Measurements from ENCODE around the gene ATP5MC2.

Gene ATP5MC2

DNA sequence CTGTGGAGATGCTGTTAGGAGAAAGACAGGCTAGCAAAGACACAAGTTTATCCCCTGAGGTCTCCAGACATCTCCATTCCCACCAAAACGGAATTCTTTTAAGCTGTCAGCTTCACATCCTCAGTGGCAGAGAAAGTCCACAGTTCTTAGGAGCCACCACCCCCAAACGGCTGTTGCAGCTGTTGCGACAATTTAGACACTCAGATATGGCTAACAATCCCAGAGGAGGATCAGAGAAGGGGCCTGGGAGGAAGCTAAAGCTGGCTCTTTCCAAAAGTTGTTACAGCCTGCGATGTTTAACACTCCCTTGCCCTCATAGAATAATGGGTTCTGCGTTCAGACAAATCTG is 1.9 kb upstream of the ATP5MC2 start:
- no peak overlapping the region for H3K4me3 ChIP-seq (ENCODE audit: low read depth, low read length)
- TF ChIP-seq, protein P1, sequence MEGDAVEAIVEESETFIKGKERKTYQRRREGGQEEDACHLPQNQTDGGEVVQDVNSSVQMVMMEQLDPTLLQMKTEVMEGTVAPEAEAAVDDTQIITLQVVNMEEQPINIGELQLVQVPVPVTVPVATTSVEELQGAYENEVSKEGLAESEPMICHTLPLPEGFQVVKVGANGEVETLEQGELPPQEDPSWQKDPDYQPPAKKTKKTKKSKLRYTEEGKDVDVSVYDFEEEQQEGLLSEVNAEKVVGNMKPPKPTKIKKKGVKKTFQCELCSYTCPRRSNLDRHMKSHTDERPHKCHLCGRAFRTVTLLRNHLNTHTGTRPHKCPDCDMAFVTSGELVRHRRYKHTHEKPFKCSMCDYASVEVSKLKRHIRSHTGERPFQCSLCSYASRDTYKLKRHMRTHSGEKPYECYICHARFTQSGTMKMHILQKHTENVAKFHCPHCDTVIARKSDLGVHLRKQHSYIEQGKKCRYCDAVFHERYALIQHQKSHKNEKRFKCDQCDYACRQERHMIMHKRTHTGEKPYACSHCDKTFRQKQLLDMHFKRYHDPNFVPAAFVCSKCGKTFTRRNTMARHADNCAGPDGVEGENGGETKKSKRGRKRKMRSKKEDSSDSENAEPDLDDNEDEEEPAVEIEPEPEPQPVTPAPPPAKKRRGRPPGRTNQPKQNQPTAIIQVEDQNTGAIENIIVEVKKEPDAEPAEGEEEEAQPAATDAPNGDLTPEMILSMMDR (conservative IDR thresholded peaks at IDR 0.05; ENCODE audit: low read depth, low read length), result no peak

DNA sequence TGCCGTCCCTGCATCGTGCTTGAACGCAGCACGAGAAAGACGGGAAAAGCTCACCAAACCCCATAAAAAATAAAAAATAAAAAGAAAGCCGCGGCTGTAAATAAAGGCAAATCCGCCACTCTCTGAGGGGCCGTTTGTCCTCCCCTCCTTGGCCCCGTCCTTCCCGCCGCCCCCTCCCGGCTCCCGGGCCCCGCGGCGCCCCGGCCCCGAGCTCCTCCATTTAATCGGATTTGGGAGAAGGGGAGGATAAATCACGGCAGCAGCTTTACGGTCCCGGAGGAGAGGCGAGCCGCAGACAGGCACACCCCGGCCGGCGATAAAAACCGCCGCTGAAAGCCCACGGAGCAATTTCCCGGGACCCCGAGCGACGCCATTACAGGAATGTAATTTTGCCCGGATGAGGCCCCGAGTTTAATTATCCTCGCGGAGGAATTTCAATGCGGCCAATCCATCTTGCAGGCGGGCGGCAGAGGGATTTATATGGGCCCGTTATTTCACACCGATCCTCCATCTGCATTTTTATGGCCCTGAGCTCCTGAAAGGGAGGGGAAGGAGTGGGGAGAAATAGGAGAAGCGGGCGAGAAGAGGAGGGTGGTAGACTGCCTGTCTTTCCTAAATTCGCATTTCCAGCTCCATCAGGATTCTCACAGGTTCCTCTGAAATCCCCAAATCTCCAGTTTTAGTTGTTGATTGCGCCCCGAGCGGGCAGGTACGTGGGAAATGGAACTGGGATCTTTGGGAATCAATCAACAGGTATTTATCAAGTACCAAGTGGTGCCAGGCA is 1.3 kb upstream of the ATP5MC2 start:
- peak; percentile 43 for DNase-seq (ENCODE audit: low read depth)
- peak overlapping the region; percentile 54 for H3K4me3 ChIP-seq (ENCODE audit: low read depth, low read length)
- TF ChIP-seq, protein P1 (conservative IDR thresholded peaks at IDR 0.05; ENCODE audit: low read depth, low read length), result no peak

More for the DNA sequence above, 1.9 kb upstream of the ATP5MC2 start:
- peak; percentile 27 for DNase-seq (ENCODE audit: low read depth)

DNA sequence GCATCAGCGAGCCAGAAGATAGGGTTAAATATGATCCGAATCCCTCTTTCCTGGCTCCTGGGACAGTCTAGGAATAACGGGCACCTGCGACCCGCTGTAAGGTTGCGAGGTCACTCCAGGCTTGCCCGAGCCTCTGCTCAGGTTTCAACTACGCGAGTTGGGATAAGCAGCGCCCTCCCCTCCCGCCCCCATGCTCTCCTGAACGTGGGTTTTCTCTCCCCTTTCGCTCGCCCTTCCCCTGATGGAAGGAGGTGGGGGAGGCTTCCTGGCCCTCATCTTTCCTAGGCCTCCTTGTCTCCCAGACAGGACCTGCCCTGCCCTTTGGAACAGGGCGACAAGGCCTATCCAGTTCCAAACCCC is 753 bp upstream of the ATP5MC2 start:
- TF ChIP-seq, protein P1 (conservative IDR thresholded peaks at IDR 0.05; ENCODE audit: low read depth, low read length), result no peak
- peak; percentile 55 for DNase-seq (ENCODE audit: low read depth)
- peak overlapping the region; percentile 54 for H3K4me3 ChIP-seq (ENCODE audit: low read depth, low read length)

DNA sequence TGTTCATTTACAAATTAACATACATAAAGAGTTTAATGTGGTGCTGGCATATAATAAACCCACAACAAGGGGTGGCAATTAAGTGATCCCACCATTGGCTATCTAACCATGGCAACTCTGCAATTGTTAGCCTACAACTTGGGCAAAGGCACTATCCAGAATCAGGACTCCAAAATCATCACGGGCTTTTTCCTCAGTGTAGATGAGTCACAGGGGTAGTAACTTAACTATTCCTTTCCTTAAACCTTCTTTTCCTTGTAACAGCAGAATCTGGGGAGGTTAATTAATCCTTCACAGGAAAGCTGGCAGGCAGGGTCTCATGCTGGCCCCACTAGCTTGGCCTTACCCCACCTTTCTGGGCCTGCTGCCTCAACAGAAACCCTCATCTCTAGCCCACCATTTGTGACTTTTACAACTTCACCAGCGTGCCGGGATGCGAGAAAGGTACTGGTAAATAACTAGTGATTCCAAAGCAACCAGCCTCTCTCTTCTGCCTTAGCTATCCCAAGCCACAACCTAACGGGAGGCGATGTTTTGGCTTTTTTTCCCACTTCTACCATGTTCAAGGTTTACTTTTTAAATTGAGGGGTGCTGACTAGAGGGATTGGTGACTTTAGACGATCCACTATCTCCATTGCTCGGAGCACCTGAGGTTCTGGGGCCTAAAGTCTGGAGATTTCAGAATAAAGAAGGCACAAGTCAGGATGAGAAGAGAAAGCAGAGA is 744 bp downstream of the ATP5MC2 start:
- peak overlapping the region; percentile 98 for H3K4me3 ChIP-seq (ENCODE audit: low read depth, low read length)
- TF ChIP-seq, protein P1 (conservative IDR thresholded peaks at IDR 0.05; ENCODE audit: low read depth, low read length), result no peak
- no peak for DNase-seq (ENCODE audit: low read depth)

DNA sequence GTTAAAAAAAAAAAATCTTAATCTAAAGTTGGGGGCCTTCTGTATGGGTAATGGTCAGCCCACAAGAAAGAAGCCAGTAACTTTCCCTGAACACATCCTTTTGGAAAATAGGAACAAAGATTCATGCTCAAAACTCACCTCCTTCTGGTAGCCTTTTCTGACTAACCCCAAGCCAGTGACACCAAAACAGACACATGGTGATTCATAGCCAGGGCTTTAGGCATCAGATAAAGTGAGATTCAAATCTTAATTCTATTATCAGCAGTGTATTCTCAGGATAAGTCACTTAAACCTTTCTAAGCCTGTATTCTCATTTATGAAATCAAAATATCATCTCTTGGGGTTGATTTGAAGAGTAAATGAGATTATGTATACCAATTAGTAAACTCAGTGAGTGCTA is 4.9 kb downstream of the ATP5MC2 start:
- H3K4me3 ChIP-seq (ENCODE audit: low read depth, low read length), result no peak overlapping the region
- TF ChIP-seq, protein P1 (conservative IDR thresholded peaks at IDR 0.05; ENCODE audit: low read depth, low read length), result no peak
- peak; percentile 8 for DNase-seq (ENCODE audit: low read depth)

DNA sequence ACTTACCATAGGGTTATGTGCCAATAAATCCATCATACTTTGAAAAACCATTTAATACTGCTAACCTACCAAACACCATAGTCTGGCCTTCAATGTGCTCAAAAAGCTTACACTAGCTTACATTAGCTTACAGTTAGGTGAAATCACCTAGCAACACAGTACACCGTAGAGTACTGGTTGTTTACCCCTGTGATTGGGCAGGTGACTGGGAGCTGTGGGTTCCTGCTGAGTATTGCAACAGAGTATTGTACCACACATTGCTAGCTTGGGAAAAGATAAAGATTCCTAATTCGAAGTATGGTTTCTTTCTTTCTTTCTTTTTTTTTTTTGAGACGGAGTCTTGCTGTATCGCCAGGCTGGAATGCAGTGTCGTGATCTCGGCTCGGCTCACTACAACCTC is 5.6 kb downstream of the ATP5MC2 start:
- peak; percentile 87 for DNase-seq (ENCODE audit: low read depth)
- no peak overlapping the region for H3K4me3 ChIP-seq (ENCODE audit: low read depth, low read length)
- TF ChIP-seq, protein P1 (conservative IDR thresholded peaks at IDR 0.05; ENCODE audit: low read depth, low read length), result no peak

All from choroid plexus epithelial cell (primary cell).